ENCODE data around the gene MAN1A1. TPM values are rescaled to one million over a fixed set of nuclear protein-coding genes. Genes with fewer than 3 reads are reported as not detected.

MAN1A1 gene
- total RNA-seq, 1 experiment from 2014 or later, result 13.3 TPM

- no peak overlapping the region for H3K27ac Mint-ChIP-seq (ENCODE audit: unreplicated experiment)
- intact Hi-C loops (cut with micrococcal nuclease; ENCODE audit: unreplicated experiment), result no loop called here
- H3K27me3 Mint-ChIP-seq (ENCODE audit: unreplicated experiment), result no peaks in the 10 kb centered on the region
- no peaks in the 10 kb centered on the region for H3K4me1 Mint-ChIP-seq (ENCODE audit: low read depth, unreplicated experiment)
- H3K4me3 Mint-ChIP-seq (ENCODE audit: low read depth, unreplicated experiment), result no peak overlapping the region
- H3K36me3 Mint-ChIP-seq (ENCODE audit: insufficient read depth, unreplicated experiment), result no peaks in the 10 kb centered on the region
- CTCF ChIA-PET, result interaction anchor here (0.6 kb wide), 1 partner anchor 12 kb away, joined by 6 read pairs; no protein-coding TSS in a partner anchor
- BruUV-seq (replicated peaks), result no TSS peak
- no peak for DNase-seq
- H3K9me3 Mint-ChIP-seq (ENCODE audit: low read depth, unreplicated experiment), result no peaks in the 10 kb centered on the region
- TF ChIP-seq CTCF (IDR thresholded peaks at IDR 0.05; ENCODE audit: unreplicated experiment), result no peak
These were observed 116.1 kb downstream of the MAN1A1 start for GRCh38 chr6:119233312-119233984.

- no peak for DNase-seq
- no peaks in the 10 kb centered on the region for H3K4me1 Mint-ChIP-seq (ENCODE audit: low read depth, unreplicated experiment)
- H3K27ac Mint-ChIP-seq (ENCODE audit: unreplicated experiment), result no peak overlapping the region
- intact Hi-C loops (cut with micrococcal nuclease; ENCODE audit: unreplicated experiment), result no loop called here
- no TSS peak for BruUV-seq (replicated peaks)
- TF ChIP-seq CTCF (IDR thresholded peaks at IDR 0.05; ENCODE audit: unreplicated experiment), result no peak
- H3K27me3 Mint-ChIP-seq (ENCODE audit: unreplicated experiment), result no peaks in the 10 kb centered on the region
- no peaks in the 10 kb centered on the region for H3K36me3 Mint-ChIP-seq (ENCODE audit: insufficient read depth, unreplicated experiment)
- H3K4me3 Mint-ChIP-seq (ENCODE audit: low read depth, unreplicated experiment), result no peak overlapping the region
- CTCF ChIA-PET, result no interaction called here
- H3K9me3 Mint-ChIP-seq (ENCODE audit: low read depth, unreplicated experiment), result no peaks in the 10 kb centered on the region
These were observed 118.2 kb downstream of the MAN1A1 start for GRCh38 chr6:119231394-119231793.

DNA sequence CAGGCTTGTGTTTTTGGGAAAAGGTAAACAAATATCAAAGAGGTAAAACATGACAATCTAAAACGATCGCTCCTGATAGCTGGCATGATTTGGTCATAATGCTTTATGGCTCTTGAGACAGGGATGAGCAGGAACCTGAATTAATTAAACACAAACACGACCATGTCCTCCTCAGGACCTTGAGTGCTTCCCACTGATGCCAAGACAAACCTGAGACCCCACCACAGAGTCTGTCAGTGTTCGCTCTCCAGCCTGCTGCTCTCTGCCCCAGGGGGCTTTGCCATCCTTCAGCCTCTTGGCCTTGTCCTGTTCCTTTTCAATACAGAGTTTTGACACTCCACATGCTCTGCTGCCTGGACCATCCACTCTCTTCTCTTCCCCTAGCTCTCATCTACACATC lies 119.4 kb downstream of the MAN1A1 start:
- Mint-ChIP-seq H3K9me3 (ENCODE audit: low read depth, unreplicated experiment) (no peaks in the 10 kb centered on the region), H3K27me3 (ENCODE audit: unreplicated experiment) (no peaks in the 10 kb centered on the region), H3K27ac (ENCODE audit: unreplicated experiment) (no peak overlapping the region), H3K36me3 (ENCODE audit: insufficient read depth, unreplicated experiment) (no peaks in the 10 kb centered on the region), H3K4me1 (ENCODE audit: low read depth, unreplicated experiment) (no peaks in the 10 kb centered on the region), H3K4me3 (ENCODE audit: low read depth, unreplicated experiment) (no peak overlapping the region)
- CTCF ChIA-PET, result no interaction called here
- intact Hi-C loops (cut with micrococcal nuclease; ENCODE audit: unreplicated experiment), result no loop called here
- TF ChIP-seq CTCF (IDR thresholded peaks at IDR 0.05; ENCODE audit: unreplicated experiment), result no peak
- DNase-seq, result no peak
- BruUV-seq (replicated peaks), result no TSS peak

DNA sequence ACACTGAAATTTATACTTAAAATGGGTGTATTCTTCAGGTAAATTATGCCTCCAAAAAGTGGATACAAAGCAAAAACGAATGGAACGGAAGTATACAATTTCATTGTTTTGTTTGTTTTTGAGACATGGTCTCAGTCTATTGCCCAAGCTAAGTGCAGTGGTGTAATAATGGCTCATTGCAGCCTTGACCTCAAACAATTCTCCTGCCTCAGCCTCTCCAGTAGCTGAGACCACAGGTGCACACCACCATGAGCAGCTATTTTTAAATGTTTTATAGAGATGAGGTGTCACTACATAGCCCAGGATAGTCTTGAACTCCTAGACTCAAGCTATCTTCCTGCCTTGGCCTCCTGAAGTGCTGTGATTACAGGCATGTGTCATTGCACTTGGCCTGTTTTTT lies 122.2 kb downstream of the MAN1A1 start:
- no peaks in the 10 kb centered on the region for H3K36me3 Mint-ChIP-seq (ENCODE audit: insufficient read depth, unreplicated experiment)
- DNase-seq, result no peak
- no peaks in the 10 kb centered on the region for H3K27me3 Mint-ChIP-seq (ENCODE audit: unreplicated experiment)
- TF ChIP-seq CTCF (IDR thresholded peaks at IDR 0.05; ENCODE audit: unreplicated experiment), result no peak
- no peak overlapping the region for H3K27ac Mint-ChIP-seq (ENCODE audit: unreplicated experiment)
- no peaks in the 10 kb centered on the region for H3K9me3 Mint-ChIP-seq (ENCODE audit: low read depth, unreplicated experiment)
- no peaks in the 10 kb centered on the region for H3K4me1 Mint-ChIP-seq (ENCODE audit: low read depth, unreplicated experiment)
- CTCF ChIA-PET, result no interaction called here
- H3K4me3 Mint-ChIP-seq (ENCODE audit: low read depth, unreplicated experiment), result no peak overlapping the region
- no TSS peak for BruUV-seq (replicated peaks)
- intact Hi-C loops (cut with micrococcal nuclease; ENCODE audit: unreplicated experiment), result no loop called here
